ENCODE measurements around the gene C17orf100.

Gene C17orf100

DNA sequence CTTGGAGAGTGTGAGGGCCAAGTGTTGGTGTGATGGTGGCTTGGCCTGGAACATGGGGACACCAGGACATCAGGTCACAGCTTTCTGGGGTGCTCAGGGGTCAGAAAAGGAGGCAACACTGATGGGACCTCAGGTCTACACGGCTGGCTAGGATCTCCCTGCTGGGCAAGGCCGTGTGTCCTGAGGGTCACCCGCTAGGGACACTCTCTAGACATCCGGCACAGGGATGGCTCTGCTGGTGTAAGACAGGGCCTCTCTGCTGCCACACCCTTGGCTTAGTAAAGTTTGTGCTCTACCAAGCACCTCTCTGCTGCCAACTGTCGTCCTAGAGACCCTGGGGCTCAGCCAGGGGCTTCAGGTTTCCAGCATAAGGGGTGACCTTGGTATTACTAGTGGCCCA is 45.3 kb downstream of the C17orf100 start:
- DNase-seq = no peak

DNA sequence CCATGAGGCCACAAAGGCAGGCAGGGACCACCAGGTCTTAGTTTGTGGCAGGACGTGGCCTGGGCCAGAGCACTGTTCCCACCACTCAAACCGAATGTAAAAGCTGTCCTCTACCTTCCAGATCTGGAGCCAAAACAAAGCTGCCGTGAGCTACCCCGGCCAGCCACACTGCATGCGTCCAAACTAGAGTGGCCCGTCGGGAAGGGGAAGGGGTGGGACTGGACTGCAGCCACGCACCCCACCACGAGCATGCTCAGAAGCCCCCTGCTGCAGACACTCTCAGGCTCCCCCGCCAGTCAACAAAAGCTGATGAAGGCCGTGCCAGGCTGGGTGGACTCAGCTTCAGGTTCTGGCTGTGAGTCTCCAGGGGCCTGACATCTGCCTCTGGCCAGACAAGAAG is 46.4 kb downstream of the C17orf100 start:
- DNase-seq = no peak

DNA sequence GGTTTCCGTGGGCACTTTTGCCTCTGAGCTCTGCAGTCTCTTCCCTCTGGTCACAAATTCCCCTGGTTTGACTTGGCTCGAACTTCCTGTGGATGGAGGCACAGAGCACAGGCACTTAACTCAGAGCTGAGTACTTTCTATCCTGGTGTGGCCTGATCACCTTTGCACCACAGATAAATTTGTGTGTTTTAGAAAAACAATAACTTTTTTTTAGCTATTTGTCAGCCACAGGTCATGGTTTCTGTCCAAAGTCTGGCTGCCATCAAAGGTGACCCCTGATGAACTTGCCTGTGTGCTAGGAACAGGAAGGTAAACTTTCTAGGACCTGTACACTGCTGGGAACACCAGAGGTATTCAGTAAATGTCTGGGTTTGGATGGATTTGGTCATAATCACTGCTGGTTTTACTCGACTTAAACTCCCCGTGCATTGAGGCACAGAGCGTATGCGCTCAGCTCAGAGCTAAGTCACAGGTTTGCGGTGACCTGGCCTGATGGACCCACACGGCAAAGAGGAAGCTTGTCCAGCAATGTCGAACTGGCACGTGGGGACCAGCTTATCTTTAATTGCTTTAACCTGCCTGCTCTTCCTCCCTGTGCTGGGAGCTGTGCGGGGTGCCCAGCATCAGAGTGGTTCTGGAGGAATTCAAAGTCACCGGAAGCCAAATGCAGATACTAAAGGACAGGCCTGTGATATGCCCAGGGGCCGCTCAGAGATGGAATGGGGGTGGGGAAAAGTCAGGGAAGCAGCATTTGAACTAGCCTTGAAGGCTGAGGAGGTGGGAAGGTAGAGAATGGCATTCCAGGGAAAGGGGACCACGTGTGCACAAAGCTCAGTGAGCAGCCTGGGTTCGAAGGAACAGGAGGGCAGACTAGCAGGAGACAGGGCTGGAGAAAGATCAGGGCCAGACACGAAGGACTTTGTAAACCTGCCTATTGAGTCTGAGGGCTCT is 48.7 kb downstream of the C17orf100 start:
- DNase-seq = no peak

DNA sequence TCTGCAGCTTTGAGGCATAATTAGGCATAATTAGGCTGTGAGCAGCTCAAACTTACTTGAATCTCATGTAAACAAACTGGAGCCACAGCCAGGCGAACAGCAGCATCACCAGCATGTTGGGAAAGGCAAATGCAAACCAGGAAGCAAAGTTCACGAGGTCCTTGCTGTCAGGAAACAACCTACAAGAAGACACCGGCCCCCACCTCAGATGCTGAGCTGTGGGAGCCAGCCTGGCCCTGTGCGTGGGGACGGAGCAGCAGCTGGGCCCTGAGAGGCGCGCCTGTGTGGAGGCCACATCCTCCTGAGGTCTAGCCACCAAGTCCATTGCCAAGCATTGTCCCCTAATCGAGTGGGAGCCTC is 49.4 kb downstream of the C17orf100 start:
- DNase-seq = no peak

DNA sequence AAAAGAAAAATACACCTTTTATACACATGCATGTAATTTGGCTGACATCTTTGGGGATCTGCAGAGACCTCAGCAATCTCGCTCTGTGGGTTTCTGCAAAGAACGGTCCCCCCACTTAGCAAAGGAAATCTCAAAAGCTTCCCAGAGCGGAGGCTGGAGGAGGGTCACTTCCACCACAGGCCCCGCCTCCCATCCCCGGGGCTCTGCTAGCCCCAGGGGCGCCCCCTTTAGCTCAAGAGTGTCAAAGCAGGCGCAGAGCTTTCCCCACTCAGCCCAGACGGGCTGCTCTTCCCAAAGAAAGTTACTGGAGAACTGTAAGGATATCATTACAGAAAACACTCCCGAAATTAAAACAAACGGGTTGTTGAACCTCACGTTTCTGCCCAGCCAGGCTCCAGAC is 50.2 kb downstream of the C17orf100 start:
- DNase-seq = no peak

DNA sequence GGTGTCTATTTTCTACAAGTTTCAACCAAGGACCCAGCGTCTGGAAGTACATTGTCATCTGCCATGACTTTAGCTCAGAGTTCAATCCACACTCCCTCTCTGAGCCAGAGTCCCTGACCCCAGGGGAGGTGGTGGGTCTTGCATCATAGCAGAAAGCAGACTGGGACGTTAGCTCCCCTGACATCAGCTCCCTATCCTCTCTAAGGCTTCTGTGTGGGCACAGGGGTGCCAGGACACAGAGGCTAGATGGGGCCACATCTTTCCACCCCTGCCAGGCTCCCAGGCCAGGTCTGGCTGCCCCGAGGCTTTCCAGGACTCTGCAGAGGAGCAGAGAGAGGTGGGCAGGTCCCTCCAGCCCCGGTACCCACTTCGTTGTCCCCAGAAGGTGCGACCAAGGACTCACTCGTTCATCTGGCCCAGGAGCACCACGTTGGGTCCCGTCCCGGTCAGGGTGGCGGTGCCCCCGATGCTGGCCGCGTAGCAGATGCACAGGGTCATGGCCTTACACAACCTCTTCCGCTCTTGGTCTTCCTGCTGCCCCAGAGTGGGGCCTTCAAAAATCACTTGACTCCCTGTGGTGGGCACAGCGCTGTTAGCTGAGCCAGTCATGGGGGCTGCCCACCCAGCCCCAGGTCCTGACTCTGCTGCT is 51.1 kb downstream of the C17orf100 start:
- DNase-seq = no peak
